ENCODE data around the gene HAUS3. TPM values are rescaled to one million over a fixed set of nuclear protein-coding genes. Genes with fewer than 3 reads are reported as not detected.

Gene HAUS3
- total RNA-seq, 1 experiment from 2014 or later: 18.0 TPM

GRCh38 chr4:2284934-2285612 is 43.2 kb upstream of the HAUS3 start:
- Histone ChIP-seq H2BK5ac (ENCODE audit: insufficient read length, low read length) (no peak overlapping the region), H3K79me1 (ENCODE audit: insufficient read depth, low read depth, low read length, poor library complexity, severe bottlenecking) (no peaks in the 10 kb centered on the region), H3K27me3 (ENCODE audit: insufficient read depth, low read length) (no peaks in the 10 kb centered on the region), H4K8ac (replicated peaks; ENCODE audit: insufficient read length, low read depth, low read length) (no peak overlapping the region), H3K27ac (ENCODE audit: insufficient read length, low read depth, low read length) (no peak overlapping the region), H3K18ac (ENCODE audit: insufficient read length, low read depth, low read length) (no peak overlapping the region), H3K4me2 (ENCODE audit: insufficient read depth, insufficient read length, low read length) (no peak overlapping the region), H3K23me2 (ENCODE audit: insufficient read length, low read depth, low read length, poor library complexity, severe bottlenecking) (no peaks in the 10 kb centered on the region), H3K79me2 (ENCODE audit: insufficient read depth, low read length) (no peaks in the 10 kb centered on the region), H4K20me1 (ENCODE audit: control insufficient read depth, insufficient read depth, insufficient read length) (no peaks in the 10 kb centered on the region), H3K9me3 (ENCODE audit: control insufficient read depth, low read depth, low read length) (no peaks in the 10 kb centered on the region), H2BK15ac (ENCODE audit: low read depth, low read length) (no peak overlapping the region), H3K14ac (ENCODE audit: insufficient read depth, low read length) (no peak overlapping the region), H2BK12ac (ENCODE audit: insufficient read length, low read depth, low read length) (no peak overlapping the region), H3K56ac (ENCODE audit: insufficient read length, low read depth, low read length) (no peak overlapping the region), H3K23ac (ENCODE audit: insufficient read length, low read depth, low read length) (no peak overlapping the region), H4K91ac (ENCODE audit: insufficient read length, low read depth, low read length) (no peak overlapping the region), H2BK20ac (ENCODE audit: low read depth, low read length, poor library complexity, severe bottlenecking) (no peak overlapping the region), H4K5ac (ENCODE audit: insufficient read length, low read depth, low read length) (no peak overlapping the region), H3K9ac (ENCODE audit: extremely low read depth, insufficient read length, low read length) (no peak overlapping the region), H3K4ac (ENCODE audit: low read depth, low read length) (no peak overlapping the region), H3K4me1 (ENCODE audit: insufficient read depth, low read length) (no peaks in the 10 kb centered on the region; the same call in 1 of the 2 replicates), H2AK5ac (ENCODE audit: insufficient read length, low read length) (no peak overlapping the region), H3T11ph (ENCODE audit: low read length) (no peak overlapping the region), H2BK120ac (ENCODE audit: low read depth, low read length, poor library complexity, severe bottlenecking) (no peak overlapping the region), H2AFZ (ENCODE audit: low read length) (no peak overlapping the region)
- Mint-ChIP-seq H3K4me3 (no peak overlapping the region), H3K36me3 (ENCODE audit: insufficient read depth in 1 of 3, low read depth in 3 of 3) (no peaks in the 10 kb centered on the region), H3K4me1 (peaks cover 4 to 15% of the 10 kb centered on the region in 2 experiments; a peak in 3 of 4 replicates), H3K9me3 (no peaks in the 10 kb centered on the region), H3K27me3 (ENCODE audit: low read depth) (peaks cover 3% of the 10 kb centered on the region), H3K27ac (no peak overlapping the region)
- DNase-seq: no peak
- TF ChIP-seq, protein P1, sequence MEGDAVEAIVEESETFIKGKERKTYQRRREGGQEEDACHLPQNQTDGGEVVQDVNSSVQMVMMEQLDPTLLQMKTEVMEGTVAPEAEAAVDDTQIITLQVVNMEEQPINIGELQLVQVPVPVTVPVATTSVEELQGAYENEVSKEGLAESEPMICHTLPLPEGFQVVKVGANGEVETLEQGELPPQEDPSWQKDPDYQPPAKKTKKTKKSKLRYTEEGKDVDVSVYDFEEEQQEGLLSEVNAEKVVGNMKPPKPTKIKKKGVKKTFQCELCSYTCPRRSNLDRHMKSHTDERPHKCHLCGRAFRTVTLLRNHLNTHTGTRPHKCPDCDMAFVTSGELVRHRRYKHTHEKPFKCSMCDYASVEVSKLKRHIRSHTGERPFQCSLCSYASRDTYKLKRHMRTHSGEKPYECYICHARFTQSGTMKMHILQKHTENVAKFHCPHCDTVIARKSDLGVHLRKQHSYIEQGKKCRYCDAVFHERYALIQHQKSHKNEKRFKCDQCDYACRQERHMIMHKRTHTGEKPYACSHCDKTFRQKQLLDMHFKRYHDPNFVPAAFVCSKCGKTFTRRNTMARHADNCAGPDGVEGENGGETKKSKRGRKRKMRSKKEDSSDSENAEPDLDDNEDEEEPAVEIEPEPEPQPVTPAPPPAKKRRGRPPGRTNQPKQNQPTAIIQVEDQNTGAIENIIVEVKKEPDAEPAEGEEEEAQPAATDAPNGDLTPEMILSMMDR (conservative IDR thresholded peaks at IDR 0.05): no peak
- no CpG with 5 or more reads among the region's 15 CpGs for WGBS (ENCODE audit: extremely low coverage, insufficient read length, low lambda C conversion rate)
